ENCODE measurements around the gene MSH4.

- no peak for TF ChIP-seq CTCF (conservative IDR thresholded peaks at IDR 0.05; ENCODE audit: low read depth, low read length)
- TF ChIP-seq EZH2 (IDR thresholded peaks at IDR 0.05; ENCODE audit: borderline replicate concordance, low read depth, low read length, poor library complexity, severe bottlenecking) = no peak
Observed at GRCh38 chr1:75789988-75790387, 6.7 kb upstream of the MSH4 start.
